ENCODE results near the gene DCLK1. TPM values are rescaled to one million over a fixed set of nuclear protein-coding genes. Genes with fewer than 3 reads are reported as not detected.

The DCLK1 gene
- total and polyA plus RNA-seq, 4 donors, result 0.04 to 0.56 (median 0.20) TPM

- no peak overlapping the region for H3K4me3 ChIP-seq (ENCODE audit: low read depth in 1 of 3, low read length in 3 of 3)
- no peaks in the 10 kb centered on the region for H3K36me3 ChIP-seq (ENCODE audit: control insufficient read depth in 4 of 4, insufficient read depth in 3 of 4, low read depth in 1 of 4, low read length in 3 of 4)
- H3K9me3 ChIP-seq (ENCODE audit: control insufficient read depth in 4 of 4, low read length in 3 of 4), result no peaks in the 10 kb centered on the region
- H3K4me1 ChIP-seq (ENCODE audit: control insufficient read depth in 4 of 4, insufficient read depth in 4 of 4, low read length in 3 of 4), result no peaks in the 10 kb centered on the region
- H3K27me3 ChIP-seq (ENCODE audit: control insufficient read depth in 4 of 4, insufficient read depth in 4 of 4, low read length in 3 of 4), result no peaks in the 10 kb centered on the region
- DNase-seq (ENCODE audit: low spot score), result no peak
- no peak overlapping the region for H3K9ac ChIP-seq (ENCODE audit: low read depth in 1 of 2, low read length in 2 of 2)
- 67% methylated on average over 6 of the region's 6 CpGs for WGBS
- TF ChIP-seq ZBTB33 (IDR thresholded peaks at IDR 0.05) (no peak), HNF4G (IDR thresholded peaks at IDR 0.05) (no peak), TAF1 (conservative IDR thresholded peaks at IDR 0.05) (no peak), NR2F2 (IDR thresholded peaks at IDR 0.05) (no peak), FOXA2 (IDR thresholded peaks at IDR 0.05) (no peak), GABPA (IDR thresholded peaks at IDR 0.05 in 1 of 2, conservative IDR thresholded peaks at IDR 0.05 in 1 of 2) (no peak), SP1 (IDR thresholded peaks at IDR 0.05) (no peak)
- TF ChIP-seq, protein P1, sequence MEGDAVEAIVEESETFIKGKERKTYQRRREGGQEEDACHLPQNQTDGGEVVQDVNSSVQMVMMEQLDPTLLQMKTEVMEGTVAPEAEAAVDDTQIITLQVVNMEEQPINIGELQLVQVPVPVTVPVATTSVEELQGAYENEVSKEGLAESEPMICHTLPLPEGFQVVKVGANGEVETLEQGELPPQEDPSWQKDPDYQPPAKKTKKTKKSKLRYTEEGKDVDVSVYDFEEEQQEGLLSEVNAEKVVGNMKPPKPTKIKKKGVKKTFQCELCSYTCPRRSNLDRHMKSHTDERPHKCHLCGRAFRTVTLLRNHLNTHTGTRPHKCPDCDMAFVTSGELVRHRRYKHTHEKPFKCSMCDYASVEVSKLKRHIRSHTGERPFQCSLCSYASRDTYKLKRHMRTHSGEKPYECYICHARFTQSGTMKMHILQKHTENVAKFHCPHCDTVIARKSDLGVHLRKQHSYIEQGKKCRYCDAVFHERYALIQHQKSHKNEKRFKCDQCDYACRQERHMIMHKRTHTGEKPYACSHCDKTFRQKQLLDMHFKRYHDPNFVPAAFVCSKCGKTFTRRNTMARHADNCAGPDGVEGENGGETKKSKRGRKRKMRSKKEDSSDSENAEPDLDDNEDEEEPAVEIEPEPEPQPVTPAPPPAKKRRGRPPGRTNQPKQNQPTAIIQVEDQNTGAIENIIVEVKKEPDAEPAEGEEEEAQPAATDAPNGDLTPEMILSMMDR (IDR thresholded peaks at IDR 0.05; ENCODE audit: low read depth, low read length, missing input control), result no peak
- TF ChIP-seq, protein P2, sequence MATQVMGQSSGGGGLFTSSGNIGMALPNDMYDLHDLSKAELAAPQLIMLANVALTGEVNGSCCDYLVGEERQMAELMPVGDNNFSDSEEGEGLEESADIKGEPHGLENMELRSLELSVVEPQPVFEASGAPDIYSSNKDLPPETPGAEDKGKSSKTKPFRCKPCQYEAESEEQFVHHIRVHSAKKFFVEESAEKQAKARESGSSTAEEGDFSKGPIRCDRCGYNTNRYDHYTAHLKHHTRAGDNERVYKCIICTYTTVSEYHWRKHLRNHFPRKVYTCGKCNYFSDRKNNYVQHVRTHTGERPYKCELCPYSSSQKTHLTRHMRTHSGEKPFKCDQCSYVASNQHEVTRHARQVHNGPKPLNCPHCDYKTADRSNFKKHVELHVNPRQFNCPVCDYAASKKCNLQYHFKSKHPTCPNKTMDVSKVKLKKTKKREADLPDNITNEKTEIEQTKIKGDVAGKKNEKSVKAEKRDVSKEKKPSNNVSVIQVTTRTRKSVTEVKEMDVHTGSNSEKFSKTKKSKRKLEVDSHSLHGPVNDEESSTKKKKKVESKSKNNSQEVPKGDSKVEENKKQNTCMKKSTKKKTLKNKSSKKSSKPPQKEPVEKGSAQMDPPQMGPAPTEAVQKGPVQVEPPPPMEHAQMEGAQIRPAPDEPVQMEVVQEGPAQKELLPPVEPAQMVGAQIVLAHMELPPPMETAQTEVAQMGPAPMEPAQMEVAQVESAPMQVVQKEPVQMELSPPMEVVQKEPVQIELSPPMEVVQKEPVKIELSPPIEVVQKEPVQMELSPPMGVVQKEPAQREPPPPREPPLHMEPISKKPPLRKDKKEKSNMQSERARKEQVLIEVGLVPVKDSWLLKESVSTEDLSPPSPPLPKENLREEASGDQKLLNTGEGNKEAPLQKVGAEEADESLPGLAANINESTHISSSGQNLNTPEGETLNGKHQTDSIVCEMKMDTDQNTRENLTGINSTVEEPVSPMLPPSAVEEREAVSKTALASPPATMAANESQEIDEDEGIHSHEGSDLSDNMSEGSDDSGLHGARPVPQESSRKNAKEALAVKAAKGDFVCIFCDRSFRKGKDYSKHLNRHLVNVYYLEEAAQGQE (IDR thresholded peaks at IDR 0.05), result no peak
- TF ChIP-seq, protein P3, sequence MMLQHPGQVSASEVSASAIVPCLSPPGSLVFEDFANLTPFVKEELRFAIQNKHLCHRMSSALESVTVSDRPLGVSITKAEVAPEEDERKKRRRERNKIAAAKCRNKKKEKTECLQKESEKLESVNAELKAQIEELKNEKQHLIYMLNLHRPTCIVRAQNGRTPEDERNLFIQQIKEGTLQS (IDR thresholded peaks at IDR 0.05), result no peak
- H3K27ac ChIP-seq (ENCODE audit: low read depth in 1 of 2, low read length in 2 of 2), result no peak overlapping the region
These were observed 61.3 kb downstream of the DCLK1 start for GRCh38 chr13:36069881-36070366.

DNA sequence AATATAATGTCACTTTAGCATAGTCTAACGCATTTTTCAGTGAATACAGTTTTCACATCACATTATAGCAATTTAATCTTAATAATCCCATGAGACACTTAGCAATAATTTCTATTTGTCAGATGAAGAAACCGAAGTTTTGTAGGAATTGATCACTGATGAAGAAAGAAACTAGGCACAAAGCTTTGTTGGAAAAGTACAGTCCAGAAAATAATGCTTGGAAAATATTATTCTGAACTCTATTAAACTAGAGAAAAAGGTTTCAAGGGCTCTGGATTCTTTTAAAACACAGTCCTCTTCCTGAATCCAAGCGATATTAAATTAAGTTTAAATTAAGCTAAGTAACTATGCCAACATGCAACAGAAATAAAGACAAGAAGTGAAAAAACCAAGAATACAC, 62.2 kb downstream of the DCLK1 start:
- Histone ChIP-seq H3K4me1 (ENCODE audit: control insufficient read depth in 4 of 4, insufficient read depth in 4 of 4, low read length in 3 of 4) (no peaks in the 10 kb centered on the region), H3K9ac (ENCODE audit: low read depth in 1 of 2, low read length in 2 of 2) (no peak overlapping the region), H3K9me3 (ENCODE audit: control insufficient read depth in 4 of 4, low read length in 3 of 4) (no peaks in the 10 kb centered on the region), H3K36me3 (ENCODE audit: control insufficient read depth in 4 of 4, insufficient read depth in 3 of 4, low read depth in 1 of 4, low read length in 3 of 4) (no peaks in the 10 kb centered on the region), H3K27me3 (ENCODE audit: control insufficient read depth in 4 of 4, insufficient read depth in 4 of 4, low read length in 3 of 4) (no peaks in the 10 kb centered on the region), H3K4me3 (ENCODE audit: low read depth in 1 of 3, low read length in 3 of 3) (no peak overlapping the region), H3K27ac (ENCODE audit: low read depth in 1 of 2, low read length in 2 of 2) (no peak overlapping the region)
- TF ChIP-seq TAF1 (conservative IDR thresholded peaks at IDR 0.05) (no peak), RAD21 (IDR thresholded peaks at IDR 0.05) (no peak), FOXA1 (IDR thresholded peaks at IDR 0.05) (no peak), SP1 (IDR thresholded peaks at IDR 0.05) (no peak), FOXA2 (IDR thresholded peaks at IDR 0.05) (no peak)
- DNase-seq (ENCODE audit: low spot score), result no peak
- WGBS, result 62% methylated on average over 3 of the region's 3 CpGs
